ENCODE measurements around the gene DDAH2. TPM values are rescaled to one million over a fixed set of nuclear protein-coding genes. Genes with fewer than 3 reads are reported as not detected.

The DDAH2 gene
- total and polyA plus RNA-seq, 8 donors, result 33.3 to 133 (median 65.8) TPM

- TF ChIP-seq POLR2A (IDR thresholded peaks at IDR 0.05) (no peak), CTCF (IDR thresholded peaks at IDR 0.05) (no peak), POLR2AphosphoS5 (IDR thresholded peaks at IDR 0.05) (no peak), EP300 (IDR thresholded peaks at IDR 0.05) (no peak)
- H3K27ac ChIP-seq, result no peak overlapping the region
- H3K27me3 ChIP-seq, result peaks cover 0 to 4% (median 0%) of the 10 kb centered on the region in 3 donors
- WGBS, 5 donors, result 88 to 94% (median 92%) methylated on average over 5 to 6 of the region's 6 CpGs
- DNase-seq, result no peak
- H3K9me3 ChIP-seq, result no peaks in the 10 kb centered on the region
- intact Hi-C loops (cut with DNase I; ENCODE audit: low total_unique reads), result no loop called here
- H3K4me3 ChIP-seq, result no peak overlapping the region
- peaks cover 0 to 2% (median under 1%) of the 10 kb centered on the region in 4 donors for H3K36me3 ChIP-seq
- H3K4me1 ChIP-seq, result peaks cover 11 to 27% (median 20%) of the 10 kb centered on the region in 4 donors
Observed at GRCh38 chr6:31705931-31706330, 23.2 kb downstream of the DDAH2 start.

GRCh38 chr6:31702819-31703716, 26.0 kb downstream of the DDAH2 start, which contains the start of gene ABHD16A:
ABHD16A (minus strand) TSS chr6:31703324; CDS start chr6:31703281, 43 bp downstream.
- peak; percentile 99 to 100 for DNase-seq
- Histone ChIP-seq H3K4me1 (peaks cover 11 to 44% (median 26%) of the 10 kb centered on the region in 4 donors), H3K27me3 (no peaks in the 10 kb centered on the region), H3K9me3 (no peaks in the 10 kb centered on the region), H3K36me3 (peaks cover 5 to 30% (median 27%) of the 10 kb centered on the region in 4 donors), H3K4me3 (peak within 1 kb of the TSS; percentile 63 to 83 (median 70)), H3K27ac (peak within 1 kb of the TSS; percentile 94 to 99 (median 97))
- TF ChIP-seq EP300 (IDR thresholded peaks at IDR 0.05) (no peak), CTCF (IDR thresholded peaks at IDR 0.05) (peak in 2 of 7 experiments; percentile 11 to 24), POLR2AphosphoS5 (IDR thresholded peaks at IDR 0.05) (peak; percentile 96 to 98 (median 98)), POLR2A (IDR thresholded peaks at IDR 0.05) (peak in 2 of 4 donors; percentile 92 to 94)
- intact Hi-C loops (cut with DNase I; ENCODE audit: low total_unique reads), result no loop called here
- WGBS, 5 donors, result 0 to 1% (median 1%) methylated on average over 41 to 54 of the region's 54 CpGs

GRCh38 chr6:31702405-31702818, 26.7 kb downstream of the DDAH2 start:
- Histone ChIP-seq H3K27ac (peak overlapping the region; percentile 94 to 99 (median 97)), H3K36me3 (peaks cover 5 to 37% (median 31%) of the 10 kb centered on the region in 4 donors), H3K9me3 (no peaks in the 10 kb centered on the region), H3K27me3 (no peaks in the 10 kb centered on the region), H3K4me1 (peaks cover 11 to 44% (median 26%) of the 10 kb centered on the region in 4 donors), H3K4me3 (peak overlapping the region; percentile 63 to 83 (median 70))
- intact Hi-C loops (cut with DNase I; ENCODE audit: low total_unique reads), result no loop called here
- TF ChIP-seq POLR2AphosphoS5 (IDR thresholded peaks at IDR 0.05), result no peak
- WGBS, 5 donors, result 0 to 1% (median 1%) methylated on average over 10 of the region's 10 CpGs
- DNase-seq, result no peak

- DNase-seq, result peak in 1 of 2 donors; percentile 45
- H3K4me1 ChIP-seq, result peaks cover 11 to 44% (median 26%) of the 10 kb centered on the region in 4 donors
- peaks cover 7 to 42% (median 37%) of the 10 kb centered on the region in 4 donors for H3K36me3 ChIP-seq
- TF ChIP-seq CTCF (IDR thresholded peaks at IDR 0.05) (no peak), POLR2A (IDR thresholded peaks at IDR 0.05) (no peak), EP300 (IDR thresholded peaks at IDR 0.05) (no peak), POLR2AphosphoS5 (IDR thresholded peaks at IDR 0.05) (no peak)
- WGBS, 5 donors, result 16 to 27% (median 24%) methylated on average over 7 of the region's 7 CpGs
- H3K27me3 ChIP-seq, result no peaks in the 10 kb centered on the region
- peak overlapping the region; percentile 63 to 83 (median 70) for H3K4me3 ChIP-seq
- intact Hi-C loops (cut with DNase I; ENCODE audit: low total_unique reads), result no loop called here
- no peaks in the 10 kb centered on the region for H3K9me3 ChIP-seq
- peak overlapping the region; percentile 22 to 99 (median 97) for H3K27ac ChIP-seq
Observed at GRCh38 chr6:31701666-31702404, 27.3 kb downstream of the DDAH2 start.

Measured in stomach (tissue), 9 donors.